Measurements from ENCODE around the gene ABCA2. TPM values are rescaled to one million over a fixed set of nuclear protein-coding genes. Genes with fewer than 3 reads are reported as not detected.

ABCA2 gene
- polyA plus RNA-seq, 1 donor (not counting 4 experiments of a cell fraction or from before 2014, with no cell fraction given), result 1.3 TPM

DNA sequence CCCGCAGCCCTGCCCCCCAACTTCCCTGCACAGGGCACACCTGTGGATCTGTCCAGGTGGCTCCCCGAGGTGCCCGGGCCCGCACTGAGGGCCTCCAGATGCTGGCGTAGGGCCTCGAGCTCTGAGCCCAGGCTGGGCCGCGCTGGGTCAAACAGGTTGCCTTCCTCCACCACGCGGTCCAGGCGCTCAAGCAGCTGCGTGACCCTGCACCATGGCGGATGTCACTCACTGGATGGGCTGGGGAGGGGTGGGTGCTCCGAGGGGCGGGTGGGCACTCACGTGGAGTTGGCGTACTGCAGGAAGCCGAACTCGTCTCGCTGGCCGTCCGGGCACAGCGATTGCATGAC lies 5.4 kb downstream of the ABCA2 start:
- dilution Hi-C loops (cut with MboI; ENCODE audit: extremely low pct_ligation_motif_present, low sequenced_read_pairs), result no loop called here
- Histone ChIP-seq H4K20me1 (ENCODE audit: control insufficient read depth, extremely low read depth, insufficient read depth, low read length) (no peaks in the 10 kb centered on the region), H3K4me3 (ENCODE audit: control insufficient read depth in 2 of 3, extremely low read depth in 1 of 3, insufficient read depth in 2 of 3, low read depth in 1 of 3, low read length in 3 of 3) (no peak overlapping the region), H3K9me3 (ENCODE audit: control insufficient read depth, low read depth, low read length) (no peaks in the 10 kb centered on the region), H3K9me1 (ENCODE audit: control insufficient read depth, extremely low read depth, insufficient read depth, low read length) (no peaks in the 10 kb centered on the region), H2AFZ (ENCODE audit: control insufficient read depth, low read length) (no peak overlapping the region), H3K4me1 (ENCODE audit: control insufficient read depth, extremely low read depth, insufficient read depth, low read length) (no peaks in the 10 kb centered on the region), H3K9ac (ENCODE audit: control insufficient read depth, extremely low read depth, insufficient read depth, low read length) (no peak overlapping the region), H3K27me3 (ENCODE audit: control insufficient read depth, extremely low read depth, insufficient read depth, low read length) (peaks cover 15% of the 10 kb centered on the region), H3K36me3 (ENCODE audit: control insufficient read depth in 2 of 2, extremely low read depth in 1 of 2, insufficient read depth in 2 of 2, low read length in 2 of 2) (no peaks in the 10 kb centered on the region), H3K79me2 (ENCODE audit: control insufficient read depth, insufficient read depth, low read length) (no peaks in the 10 kb centered on the region), H3K27ac (ENCODE audit: control insufficient read depth, insufficient read depth, low read length) (no peak overlapping the region), H3K4me2 (ENCODE audit: control insufficient read depth, extremely low read depth, insufficient read depth, low read depth, low read length) (peak overlapping the region; percentile 37)
- no peak for TF ChIP-seq EZH2 (IDR thresholded peaks at IDR 0.05; ENCODE audit: low read length)
- TF ChIP-seq, protein P1, sequence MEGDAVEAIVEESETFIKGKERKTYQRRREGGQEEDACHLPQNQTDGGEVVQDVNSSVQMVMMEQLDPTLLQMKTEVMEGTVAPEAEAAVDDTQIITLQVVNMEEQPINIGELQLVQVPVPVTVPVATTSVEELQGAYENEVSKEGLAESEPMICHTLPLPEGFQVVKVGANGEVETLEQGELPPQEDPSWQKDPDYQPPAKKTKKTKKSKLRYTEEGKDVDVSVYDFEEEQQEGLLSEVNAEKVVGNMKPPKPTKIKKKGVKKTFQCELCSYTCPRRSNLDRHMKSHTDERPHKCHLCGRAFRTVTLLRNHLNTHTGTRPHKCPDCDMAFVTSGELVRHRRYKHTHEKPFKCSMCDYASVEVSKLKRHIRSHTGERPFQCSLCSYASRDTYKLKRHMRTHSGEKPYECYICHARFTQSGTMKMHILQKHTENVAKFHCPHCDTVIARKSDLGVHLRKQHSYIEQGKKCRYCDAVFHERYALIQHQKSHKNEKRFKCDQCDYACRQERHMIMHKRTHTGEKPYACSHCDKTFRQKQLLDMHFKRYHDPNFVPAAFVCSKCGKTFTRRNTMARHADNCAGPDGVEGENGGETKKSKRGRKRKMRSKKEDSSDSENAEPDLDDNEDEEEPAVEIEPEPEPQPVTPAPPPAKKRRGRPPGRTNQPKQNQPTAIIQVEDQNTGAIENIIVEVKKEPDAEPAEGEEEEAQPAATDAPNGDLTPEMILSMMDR (optimal IDR thresholded peaks at IDR 0.05 in 1 of 3, IDR thresholded peaks at IDR 0.05 in 1 of 3, conservative IDR thresholded peaks at IDR 0.05 in 1 of 3; ENCODE audit: extremely low read depth in 1 of 3, insufficient read depth in 2 of 3, low read length in 3 of 3), result no peak
- FAIRE-seq (no peak), DNase-seq (ENCODE audit: low read depth, low spot score) (no peak)

- Histone ChIP-seq H3K4me3 (ENCODE audit: control insufficient read depth in 2 of 3, extremely low read depth in 1 of 3, insufficient read depth in 2 of 3, low read depth in 1 of 3, low read length in 3 of 3) (no peak overlapping the region), H3K4me2 (ENCODE audit: control insufficient read depth, extremely low read depth, insufficient read depth, low read depth, low read length) (peak overlapping the region; percentile 37), H3K36me3 (ENCODE audit: control insufficient read depth in 2 of 2, extremely low read depth in 1 of 2, insufficient read depth in 2 of 2, low read length in 2 of 2) (no peaks in the 10 kb centered on the region), H3K4me1 (ENCODE audit: control insufficient read depth, extremely low read depth, insufficient read depth, low read length) (no peaks in the 10 kb centered on the region), H4K20me1 (ENCODE audit: control insufficient read depth, extremely low read depth, insufficient read depth, low read length) (no peaks in the 10 kb centered on the region), H2AFZ (ENCODE audit: control insufficient read depth, low read length) (no peak overlapping the region), H3K9me1 (ENCODE audit: control insufficient read depth, extremely low read depth, insufficient read depth, low read length) (no peaks in the 10 kb centered on the region), H3K79me2 (ENCODE audit: control insufficient read depth, insufficient read depth, low read length) (no peaks in the 10 kb centered on the region), H3K27ac (ENCODE audit: control insufficient read depth, insufficient read depth, low read length) (no peak overlapping the region), H3K27me3 (ENCODE audit: control insufficient read depth, extremely low read depth, insufficient read depth, low read length) (peaks cover 10% of the 10 kb centered on the region), H3K9me3 (ENCODE audit: control insufficient read depth, low read depth, low read length) (no peaks in the 10 kb centered on the region), H3K9ac (ENCODE audit: control insufficient read depth, extremely low read depth, insufficient read depth, low read length) (no peak overlapping the region)
- no peak for TF ChIP-seq EZH2 (IDR thresholded peaks at IDR 0.05; ENCODE audit: low read length)
- peak; percentile 84 for DNase-seq (ENCODE audit: low read depth, low spot score)
- peak; percentile 9 for FAIRE-seq
- dilution Hi-C loops (cut with MboI; ENCODE audit: extremely low pct_ligation_motif_present, low sequenced_read_pairs), result no loop called here
These were observed 5.9 kb downstream of the ABCA2 start for GRCh38 chr9:137021979-137022661.

- H3K4me1 ChIP-seq (ENCODE audit: control insufficient read depth, extremely low read depth, insufficient read depth, low read length), result no peaks in the 10 kb centered on the region
- peaks cover 5% of the 10 kb centered on the region for H3K27me3 ChIP-seq (ENCODE audit: control insufficient read depth, extremely low read depth, insufficient read depth, low read length)
- dilution Hi-C loops (cut with MboI; ENCODE audit: extremely low pct_ligation_motif_present, low sequenced_read_pairs), result no loop called here
- no peak for FAIRE-seq
- TF ChIP-seq EZH2 (IDR thresholded peaks at IDR 0.05; ENCODE audit: low read length), result no peak
- TF ChIP-seq, protein P1 (optimal IDR thresholded peaks at IDR 0.05 in 1 of 3, IDR thresholded peaks at IDR 0.05 in 1 of 3, conservative IDR thresholded peaks at IDR 0.05 in 1 of 3; ENCODE audit: extremely low read depth in 1 of 3, insufficient read depth in 2 of 3, low read length in 3 of 3), result no peak
- H3K4me3 ChIP-seq (ENCODE audit: control insufficient read depth in 2 of 3, extremely low read depth in 1 of 3, insufficient read depth in 2 of 3, low read depth in 1 of 3, low read length in 3 of 3), result no peak overlapping the region
- H2AFZ ChIP-seq (ENCODE audit: control insufficient read depth, low read length), result no peak overlapping the region
- no peak overlapping the region for H3K27ac ChIP-seq (ENCODE audit: control insufficient read depth, insufficient read depth, low read length)
- H3K79me2 ChIP-seq (ENCODE audit: control insufficient read depth, insufficient read depth, low read length), result no peaks in the 10 kb centered on the region
- H3K9me1 ChIP-seq (ENCODE audit: control insufficient read depth, extremely low read depth, insufficient read depth, low read length), result no peaks in the 10 kb centered on the region
- no peaks in the 10 kb centered on the region for H4K20me1 ChIP-seq (ENCODE audit: control insufficient read depth, extremely low read depth, insufficient read depth, low read length)
- no peak overlapping the region for H3K9ac ChIP-seq (ENCODE audit: control insufficient read depth, extremely low read depth, insufficient read depth, low read length)
- H3K4me2 ChIP-seq (ENCODE audit: control insufficient read depth, extremely low read depth, insufficient read depth, low read depth, low read length), result no peak overlapping the region
- no peaks in the 10 kb centered on the region for H3K9me3 ChIP-seq (ENCODE audit: control insufficient read depth, low read depth, low read length)
- no peaks in the 10 kb centered on the region for H3K36me3 ChIP-seq (ENCODE audit: control insufficient read depth in 2 of 2, extremely low read depth in 1 of 2, insufficient read depth in 2 of 2, low read length in 2 of 2)
- DNase-seq (ENCODE audit: low read depth, low spot score), result no peak
These were observed 6.5 kb downstream of the ABCA2 start for GRCh38 chr9:137021568-137021978.

All from keratinocyte (primary cell).